ENCODE measurements around the gene CSAD.
"Not testable (repeated sequence)": the region's sequence is repeated elsewhere in the genome, so short reads cannot be mapped to it uniquely, and the experiment has no call there.

The CSAD gene

DNA sequence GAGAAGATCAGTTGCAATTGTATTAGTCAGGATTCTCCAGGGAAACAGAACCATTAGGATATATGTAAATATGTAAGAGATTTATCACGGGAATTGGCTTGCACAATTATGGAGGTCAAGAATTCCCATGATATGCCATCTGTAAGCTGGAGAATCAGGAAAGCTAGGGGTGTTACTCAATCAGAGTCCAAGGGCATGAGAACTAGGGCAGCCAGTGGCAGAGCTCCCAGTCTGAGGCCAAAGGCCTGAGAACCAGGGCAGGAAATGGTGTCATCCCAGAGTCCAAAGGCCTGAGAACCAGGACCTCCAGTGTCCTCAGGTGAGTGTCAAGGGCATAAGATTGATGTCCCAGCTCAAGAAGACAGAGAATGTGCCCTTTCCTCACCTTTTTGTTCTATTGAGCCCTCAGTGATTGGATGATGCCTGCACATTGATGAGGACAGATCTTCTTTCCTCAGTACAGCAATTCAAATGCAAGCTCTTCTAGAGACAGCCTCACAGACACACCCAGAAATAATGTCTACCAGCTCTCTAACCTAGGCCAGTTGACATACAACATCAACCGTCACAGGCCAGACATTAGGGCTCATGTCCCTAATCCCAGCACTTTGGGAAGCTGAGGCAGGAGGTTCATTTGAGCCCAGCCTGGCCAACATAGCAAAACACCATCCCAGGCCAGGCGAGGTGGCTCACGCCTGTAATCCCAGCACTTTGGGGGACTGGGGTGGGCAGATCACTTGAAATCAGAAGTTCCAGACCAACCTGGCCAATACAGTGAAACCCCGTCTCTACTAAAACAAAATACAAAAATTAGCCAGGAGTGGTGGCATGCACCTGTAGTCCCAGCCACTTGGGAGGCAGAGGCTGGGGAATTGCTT is 35.1 kb downstream of the CSAD start:
- no peak for DNase-seq (ENCODE audit: low read depth)

DNA sequence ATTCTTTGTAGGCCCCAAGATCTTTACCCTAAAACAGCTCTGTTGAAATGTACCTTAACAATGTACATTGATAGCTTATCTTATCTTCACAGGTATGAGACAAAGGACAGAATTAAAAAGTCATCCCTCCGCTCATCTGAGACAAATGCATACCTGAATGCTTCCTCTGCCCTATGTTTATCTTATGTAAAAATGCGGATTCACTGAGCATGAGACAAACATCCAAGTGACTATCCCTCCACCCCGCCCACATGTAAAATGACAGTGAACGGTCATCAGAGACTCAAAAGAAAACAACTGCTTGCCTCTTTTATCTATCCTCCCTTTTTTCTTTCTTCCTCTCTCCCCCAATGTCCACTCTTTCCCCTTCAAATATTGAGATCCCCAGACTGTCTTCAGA is 37.4 kb downstream of the CSAD start:
- no peak for DNase-seq (ENCODE audit: low read depth)

DNA sequence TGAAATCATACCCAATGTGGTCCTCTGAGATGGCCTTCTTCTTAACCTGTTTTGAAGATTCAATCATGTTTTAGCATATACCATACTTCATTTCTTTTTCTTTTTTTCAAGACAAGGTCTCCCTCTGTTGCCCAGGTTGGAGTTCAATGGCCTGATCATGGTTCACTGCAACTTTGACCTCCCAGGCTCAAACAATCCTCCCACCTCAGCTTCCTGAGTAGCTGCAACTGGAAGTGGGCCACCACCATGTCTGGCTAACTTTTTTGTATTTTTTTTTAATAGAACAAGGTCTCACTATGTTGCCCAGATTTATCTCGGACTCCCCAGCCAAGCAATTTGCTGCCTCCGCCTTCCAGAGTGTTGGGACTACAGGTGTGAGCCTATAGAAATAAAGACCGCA is 47.0 kb downstream of the CSAD start:
- DNase-seq (ENCODE audit: low read depth) = no peak

DNA sequence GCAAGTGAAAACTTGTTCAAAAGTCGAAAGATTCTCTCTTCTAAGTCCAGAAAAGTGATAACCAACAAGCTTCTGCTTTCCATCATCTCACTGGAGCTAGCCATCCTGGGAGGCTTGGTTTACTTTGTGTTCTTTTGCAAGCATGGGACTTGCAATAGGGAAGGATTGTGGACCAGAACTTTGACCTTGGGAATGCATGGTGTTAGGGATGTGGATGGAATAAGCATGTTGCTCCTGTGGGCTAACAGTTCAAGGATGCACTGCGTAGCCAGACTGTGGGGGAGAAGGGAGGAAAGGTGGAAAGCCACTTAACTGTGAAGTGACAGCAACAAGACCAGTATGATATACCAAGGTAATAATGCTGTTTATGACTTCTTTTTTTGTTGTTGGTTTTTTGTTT is 48.9 kb downstream of the CSAD start:
- DNase-seq (ENCODE audit: low read depth) = no peak

DNA sequence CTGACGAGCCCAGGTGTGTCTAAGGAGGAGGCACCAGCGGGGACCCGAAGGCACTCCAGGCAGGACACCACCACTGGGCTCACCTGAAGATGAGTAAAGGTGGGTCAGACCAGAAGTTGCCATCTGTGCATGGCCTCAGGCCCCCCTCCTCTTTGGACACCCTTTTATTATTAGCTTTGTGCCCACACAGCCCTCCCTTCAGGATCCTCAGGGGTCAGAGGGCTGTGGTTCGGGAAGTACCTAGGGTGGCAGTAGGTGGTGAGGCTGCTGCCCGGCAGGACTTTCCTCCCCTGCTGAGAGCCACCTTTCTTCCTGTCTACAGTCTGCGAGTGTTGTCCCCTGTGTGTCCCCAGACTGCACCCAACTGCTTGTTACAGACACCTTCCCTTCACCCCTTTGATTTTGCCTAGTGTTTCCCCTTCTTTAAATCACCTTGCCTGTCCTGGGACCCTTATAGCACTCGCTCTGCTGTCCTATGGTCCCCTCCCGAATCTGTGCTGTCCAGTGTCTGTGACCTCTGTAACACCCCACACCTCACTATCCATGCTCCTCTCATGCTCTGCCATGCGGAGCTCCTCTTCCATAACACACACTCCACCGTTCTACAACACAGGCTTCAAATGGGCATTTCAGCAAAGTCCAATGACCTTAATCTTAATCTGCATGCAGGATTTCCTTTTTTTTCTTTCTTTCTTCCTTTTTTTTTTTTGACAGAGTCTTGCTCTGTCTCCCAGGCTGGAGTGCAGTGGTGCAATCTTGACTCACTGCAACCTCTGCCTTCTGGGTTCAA is 51.8 kb downstream of the CSAD start:
- DNase-seq (ENCODE audit: low read depth) = no peak

DNA sequence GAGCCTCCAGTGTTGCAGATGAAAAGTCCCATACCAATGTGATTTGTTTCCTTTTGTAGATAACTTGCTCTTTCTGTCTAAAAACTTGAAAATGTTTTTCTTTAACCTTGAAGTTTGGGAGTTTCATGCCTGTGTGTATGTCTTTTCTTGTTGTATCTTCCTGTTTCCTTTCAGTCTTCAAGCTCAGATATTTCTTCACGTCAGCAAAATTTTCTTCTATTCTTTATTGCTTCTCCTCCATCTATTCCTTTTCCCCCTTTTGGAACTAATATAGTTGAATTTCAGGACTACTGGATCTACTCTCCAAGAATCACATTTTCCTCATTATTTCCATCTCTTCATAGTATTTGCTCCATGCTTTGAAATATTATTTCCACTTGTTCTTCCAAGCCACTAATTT is 53.6 kb downstream of the CSAD start:
- DNase-seq (ENCODE audit: low read depth) = no peak

DNA sequence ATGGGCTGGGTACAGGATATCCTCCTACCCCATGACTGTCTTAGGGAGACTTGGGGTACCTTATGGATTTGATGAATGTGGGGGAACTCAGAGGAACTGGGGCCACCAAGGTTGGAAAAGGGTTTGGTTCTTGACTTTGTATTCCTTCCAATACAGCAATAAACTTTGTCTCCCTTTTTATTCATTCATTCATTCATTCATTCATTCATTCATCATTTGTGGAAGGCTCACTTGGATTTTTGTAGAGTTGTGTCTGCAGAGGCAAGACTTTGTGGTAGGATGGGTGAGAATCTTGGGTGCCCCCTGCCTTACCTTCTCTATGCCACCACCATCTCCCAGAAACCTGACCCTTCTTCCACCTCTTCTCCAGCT is 56.4 kb downstream of the CSAD start:
- DNase-seq (ENCODE audit: low read depth) = no peak

DNA sequence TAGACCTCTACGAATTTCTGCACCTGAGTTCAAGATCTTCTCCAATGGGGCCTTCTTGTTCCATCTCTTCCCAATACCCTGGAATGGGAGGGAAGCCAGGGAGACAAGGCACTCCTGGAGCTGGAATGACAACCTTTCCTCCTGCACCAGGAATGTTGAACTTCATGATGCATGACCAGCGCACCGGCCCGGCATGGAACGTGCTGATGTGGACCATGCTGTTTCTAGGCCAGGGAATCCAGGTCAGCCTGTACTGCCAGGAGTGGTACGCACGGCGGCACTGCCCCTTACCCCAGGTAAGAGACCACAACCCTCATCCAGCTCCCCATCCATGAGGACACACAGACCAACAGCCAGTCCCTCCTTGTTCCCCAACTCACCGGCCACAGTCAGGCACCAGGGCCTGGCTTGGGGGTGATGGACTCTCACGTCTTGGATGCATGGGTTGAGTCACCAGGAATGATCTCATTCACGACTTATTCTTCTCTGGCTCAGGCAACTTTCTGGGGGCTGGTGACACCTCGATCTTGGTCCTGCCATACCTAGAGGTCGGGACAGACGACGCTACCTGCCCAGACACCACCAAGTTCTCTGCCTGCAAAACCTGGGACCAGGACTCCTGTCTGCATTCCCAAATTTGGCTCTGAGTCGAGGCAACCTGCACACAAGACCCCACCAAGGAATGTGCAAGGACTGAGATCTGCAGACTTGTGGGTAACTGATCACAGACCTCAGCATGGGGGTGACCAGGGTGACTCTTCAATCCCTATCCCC is 57.0 kb downstream of the CSAD start:
- no peak for DNase-seq (ENCODE audit: low read depth)

DNA sequence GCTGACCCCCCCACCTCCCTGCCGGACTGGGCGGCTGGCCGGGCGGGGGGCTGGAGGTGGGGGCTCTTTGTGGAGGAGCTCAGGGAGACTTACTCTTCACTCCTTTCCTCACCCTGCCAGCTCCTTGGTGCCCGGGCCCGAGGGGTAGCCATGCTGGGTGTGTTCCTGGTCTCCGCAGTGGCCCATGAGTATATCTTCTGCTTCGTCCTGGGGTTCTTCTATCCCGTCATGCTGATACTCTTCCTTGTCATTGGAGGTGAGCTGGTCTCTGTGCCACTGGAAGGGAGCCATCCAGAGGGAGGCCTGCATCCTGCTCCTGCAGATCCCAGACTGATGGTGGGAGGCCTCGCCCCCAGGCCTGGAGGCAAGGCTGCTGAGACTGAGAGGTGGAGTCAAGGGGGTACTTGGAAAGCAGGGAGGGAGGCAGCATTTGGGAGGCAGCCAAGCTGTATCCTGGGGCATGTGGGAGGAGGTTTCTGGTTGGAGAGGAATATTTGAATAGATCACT is 57.7 kb downstream of the CSAD start:
- no peak for DNase-seq (ENCODE audit: low read depth)

DNA sequence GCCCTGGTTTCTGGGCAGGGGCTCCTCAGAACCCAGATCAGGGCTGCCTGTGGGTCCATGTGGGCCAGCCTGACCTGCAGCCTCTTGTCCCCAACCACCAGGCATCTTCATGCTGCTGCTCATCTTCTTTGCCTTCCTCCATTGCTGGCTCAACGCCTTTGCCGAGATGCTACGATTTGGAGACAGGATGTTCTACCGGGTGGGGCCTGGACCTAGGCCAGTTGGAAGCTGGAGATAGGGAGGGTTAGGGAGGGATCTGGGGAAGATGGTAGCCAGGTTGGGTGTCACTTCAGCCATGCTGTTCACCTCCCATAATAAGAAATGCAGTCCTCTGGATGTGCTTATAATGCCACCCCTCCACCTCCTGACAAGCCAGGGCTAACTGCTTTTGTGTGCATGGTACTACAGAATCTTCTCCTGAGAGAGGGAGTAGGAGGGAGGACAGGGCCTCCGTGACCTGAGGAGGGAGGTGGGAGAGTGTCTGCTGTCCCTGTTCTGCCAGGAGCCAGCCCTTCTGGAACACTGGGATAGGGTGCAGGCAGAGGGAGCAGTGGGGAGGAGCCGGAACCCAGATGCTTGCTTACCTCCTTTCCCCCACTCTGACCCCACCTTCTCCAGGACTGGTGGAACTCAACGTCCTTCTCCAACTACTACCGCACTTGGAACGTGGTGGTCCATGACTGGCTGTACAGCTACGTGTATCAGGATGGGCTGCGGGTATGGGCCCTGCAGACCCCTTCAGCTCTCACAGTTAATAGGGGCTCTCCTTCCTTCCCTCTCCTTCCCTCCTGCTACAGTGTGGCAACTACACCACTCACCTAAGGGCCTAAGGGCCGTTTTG is 59.8 kb downstream of the CSAD start:
- DNase-seq (ENCODE audit: low read depth) = no peak

DNA sequence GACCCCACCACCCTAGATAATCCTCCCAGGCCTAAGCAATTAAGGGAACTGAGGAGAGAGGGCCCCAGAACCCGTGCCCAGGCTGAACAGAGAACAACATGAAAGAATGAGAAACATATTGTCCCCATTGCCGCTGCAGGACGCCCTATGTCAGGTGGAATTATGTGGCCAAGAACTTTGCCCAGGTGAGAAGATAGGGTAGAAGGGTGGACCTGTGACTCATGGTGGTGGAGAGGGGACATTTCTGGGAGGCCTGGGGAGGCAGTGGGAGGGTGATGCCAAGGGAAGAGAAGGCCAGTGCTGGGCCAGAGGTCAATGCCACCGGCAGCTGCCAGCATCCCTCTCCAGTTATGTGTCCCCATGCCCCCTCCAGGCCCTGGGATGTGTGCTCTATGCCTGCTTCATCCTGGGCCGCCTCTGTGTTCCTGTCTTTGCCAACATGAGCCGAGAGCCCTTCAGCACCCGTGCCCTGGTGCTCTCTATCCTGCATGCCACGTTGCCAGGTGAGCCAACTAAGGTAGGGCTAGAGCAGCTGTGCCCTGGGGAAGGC is 61.9 kb downstream of the CSAD start:
- DNase-seq (ENCODE audit: low read depth) = no peak

DNA sequence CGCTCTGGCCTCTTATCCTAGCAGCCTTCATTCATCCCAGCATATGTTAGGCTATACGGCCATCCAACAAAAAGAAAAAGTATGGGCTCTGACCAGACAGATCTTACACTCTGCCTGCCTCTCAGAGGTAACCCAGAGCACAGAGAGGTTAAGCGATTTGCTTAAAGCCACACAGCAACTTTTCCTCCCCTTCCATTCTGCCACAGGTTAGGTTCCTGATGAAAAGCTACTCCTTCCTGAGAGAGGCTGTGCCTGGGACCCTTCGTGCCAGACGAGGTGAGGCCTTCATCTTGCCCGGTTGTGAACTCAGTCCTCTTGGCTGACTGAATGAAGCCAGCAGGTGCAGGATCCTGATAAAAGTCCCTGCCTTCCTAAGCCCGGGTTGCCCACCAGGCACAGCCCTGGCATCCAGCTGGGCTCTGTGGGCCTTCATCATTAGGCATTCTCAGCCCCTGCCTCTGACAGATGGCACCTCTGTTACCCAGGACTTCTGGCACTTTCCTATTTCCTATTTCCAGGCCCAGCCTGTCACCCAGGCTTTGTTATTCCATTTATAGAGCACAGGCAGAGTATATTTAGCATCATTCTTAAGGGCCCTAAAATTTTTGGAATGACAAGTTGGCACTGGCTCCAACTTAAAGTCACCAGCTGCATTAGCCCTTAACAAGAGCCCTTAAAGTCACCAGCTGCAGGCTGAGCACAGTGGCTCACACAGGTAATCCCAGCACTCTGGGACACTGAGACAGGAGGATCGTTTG is 64.7 kb downstream of the CSAD start:
- DNase-seq (ENCODE audit: low read depth) = no peak

DNA sequence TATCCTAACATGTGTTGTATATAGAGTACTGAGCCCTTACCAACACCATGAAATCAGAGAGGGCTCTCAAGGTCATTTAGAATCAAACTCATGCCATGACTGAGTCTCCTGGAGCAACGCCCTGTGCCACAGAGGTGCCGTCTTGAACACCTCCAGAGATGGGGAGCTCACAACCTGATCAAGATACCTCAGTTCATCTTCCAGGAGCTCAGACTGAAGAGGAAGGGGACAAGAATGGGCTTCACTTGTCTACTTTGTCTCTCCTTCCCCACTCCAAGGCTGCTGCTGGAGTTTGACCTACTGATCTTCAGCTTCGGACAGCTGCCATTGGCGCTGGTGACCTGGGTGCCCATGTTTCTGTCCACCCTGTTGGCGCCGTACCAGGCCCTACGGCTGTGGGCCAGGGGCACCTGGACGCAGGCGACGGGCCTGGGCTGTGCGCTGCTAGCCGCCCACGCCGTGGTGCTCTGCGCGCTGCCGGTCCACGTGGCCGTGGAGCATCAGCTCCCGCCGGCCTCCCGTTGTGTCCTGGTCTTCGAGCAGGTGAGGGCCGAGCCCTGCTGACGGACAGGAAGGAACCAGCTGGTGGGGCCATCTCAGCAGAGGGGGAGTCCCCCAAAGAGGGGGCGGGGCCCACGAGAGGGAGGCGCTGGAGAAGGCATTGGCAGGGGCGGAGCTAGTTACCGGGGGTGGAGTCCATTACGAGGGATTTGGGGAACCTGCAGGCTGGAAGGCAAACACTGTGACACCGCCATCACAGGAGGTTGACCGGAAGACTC is 65.4 kb downstream of the CSAD start:
- no peak for DNase-seq (ENCODE audit: low read depth)

DNA sequence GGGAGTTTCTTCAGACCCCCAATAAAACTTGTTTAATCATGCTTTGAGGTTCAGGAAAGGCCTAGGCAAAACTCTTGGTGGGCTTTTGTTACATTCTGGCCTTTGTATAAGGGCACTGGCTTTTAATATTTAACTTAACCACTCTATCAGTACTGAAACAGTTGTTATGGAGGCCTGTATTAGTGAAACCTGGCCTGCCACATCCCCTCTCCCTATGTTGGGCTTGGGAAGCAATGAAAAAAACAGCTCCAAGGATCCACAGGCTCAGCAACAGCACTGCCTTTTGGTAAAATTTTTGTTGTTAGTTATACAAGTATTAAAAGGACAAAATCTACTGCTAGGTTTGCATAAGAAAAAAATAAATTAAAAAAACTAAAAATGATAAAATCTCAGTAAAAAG is 66.8 kb downstream of the CSAD start:
- DNase-seq (ENCODE audit: low read depth) = no peak

DNA sequence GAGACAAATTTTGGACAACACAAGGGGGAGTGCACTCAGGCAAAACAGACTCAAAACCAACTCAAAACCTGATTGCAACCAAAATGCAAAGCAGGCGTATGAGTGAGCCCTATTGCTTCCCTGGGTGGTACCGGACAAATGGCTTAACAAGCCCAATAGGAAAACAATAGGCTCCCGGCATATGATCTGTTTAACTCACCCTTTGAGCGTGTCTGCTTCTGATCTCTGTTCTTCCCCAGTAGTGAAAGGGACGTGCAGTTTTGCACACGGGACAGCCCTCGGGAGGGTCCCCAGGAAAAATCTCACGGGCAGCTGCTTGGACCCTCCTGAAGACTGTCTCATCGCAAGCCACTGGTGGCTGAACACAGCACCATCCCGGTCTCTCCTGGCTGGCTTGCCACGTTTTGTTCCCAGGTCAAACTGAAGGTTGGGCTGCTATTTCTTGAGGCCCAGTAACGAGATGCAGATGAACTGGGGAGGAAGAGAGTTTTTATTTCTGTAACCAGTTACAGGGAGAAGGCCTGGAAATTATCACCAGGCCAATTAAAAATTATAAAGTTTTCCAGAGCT is 67.5 kb downstream of the CSAD start:
- no peak for DNase-seq (ENCODE audit: low read depth)

DNA sequence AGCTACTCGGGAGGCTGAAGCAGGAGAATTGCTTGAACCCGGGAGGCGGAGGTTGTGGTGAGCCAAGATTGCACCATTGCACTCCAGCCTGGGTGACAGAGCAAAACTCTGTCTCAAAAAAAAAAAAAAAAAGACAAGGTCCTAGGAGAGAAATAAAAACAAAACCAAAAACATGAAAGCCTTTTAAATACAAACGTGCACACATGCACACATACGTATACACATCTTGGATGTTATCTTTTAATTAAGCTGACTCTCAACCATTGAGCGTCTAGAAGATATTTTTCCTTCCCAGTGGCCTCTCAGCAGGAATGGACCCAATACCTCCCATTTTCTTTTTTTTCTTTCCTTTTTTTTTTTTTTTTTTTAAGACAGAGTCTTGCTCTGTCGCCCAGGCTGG is 68.3 kb downstream of the CSAD start:
- DNase-seq (ENCODE audit: low read depth) = not testable (repeated sequence)
